ENCODE data around the gene BSX.

BSX gene

GRCh38 chr11:123011510-123011909, 29.9 kb upstream of the BSX start:
- TF ChIP-seq FOXP2 (optimal IDR thresholded peaks at IDR 0.05; ENCODE audit: borderline replicate concordance, extremely low read depth, extremely low read length, insufficient read depth): no peak
- no peak for TF ChIP-seq TAF1 (IDR thresholded peaks at IDR 0.05; ENCODE audit: borderline replicate concordance, insufficient read depth, low read length)
- TF ChIP-seq SIN3A (IDR thresholded peaks at IDR 0.05; ENCODE audit: borderline replicate concordance, insufficient read depth, low read length): no peak
- TF ChIP-seq POLR2AphosphoS5 (IDR thresholded peaks at IDR 0.05; ENCODE audit: low read depth, low read length): no peak
- no peak for TF ChIP-seq REST (IDR thresholded peaks at IDR 0.05; ENCODE audit: insufficient read depth in 1 of 2, low read depth in 2 of 2, low read length in 2 of 2)

- TF ChIP-seq FOXP2 (optimal IDR thresholded peaks at IDR 0.05; ENCODE audit: borderline replicate concordance, extremely low read depth, extremely low read length, insufficient read depth): no peak
- TF ChIP-seq SIN3A (IDR thresholded peaks at IDR 0.05; ENCODE audit: borderline replicate concordance, insufficient read depth, low read length): no peak
- no peak for TF ChIP-seq REST (IDR thresholded peaks at IDR 0.05; ENCODE audit: insufficient read depth in 1 of 2, low read depth in 2 of 2, low read length in 2 of 2)
- TF ChIP-seq POLR2AphosphoS5 (IDR thresholded peaks at IDR 0.05; ENCODE audit: low read depth, low read length): no peak
- TF ChIP-seq TAF1 (IDR thresholded peaks at IDR 0.05; ENCODE audit: borderline replicate concordance, insufficient read depth, low read length): no peak
These were observed 25.4 kb upstream of the BSX start for GRCh38 chr11:123006860-123007542.

GRCh38 chr11:123000721-123001120, 19.1 kb upstream of the BSX start:
- TF ChIP-seq SIN3A (IDR thresholded peaks at IDR 0.05; ENCODE audit: borderline replicate concordance, insufficient read depth, low read length) (no peak), REST (IDR thresholded peaks at IDR 0.05; ENCODE audit: insufficient read depth in 1 of 2, low read depth in 2 of 2, low read length in 2 of 2) (no peak), POLR2AphosphoS5 (IDR thresholded peaks at IDR 0.05; ENCODE audit: low read depth, low read length) (no peak), TAF1 (IDR thresholded peaks at IDR 0.05; ENCODE audit: borderline replicate concordance, insufficient read depth, low read length) (no peak), FOXP2 (optimal IDR thresholded peaks at IDR 0.05; ENCODE audit: borderline replicate concordance, extremely low read depth, extremely low read length, insufficient read depth) (no peak)

- TF ChIP-seq FOXP2 (optimal IDR thresholded peaks at IDR 0.05; ENCODE audit: borderline replicate concordance, extremely low read depth, extremely low read length, insufficient read depth) (no peak), REST (IDR thresholded peaks at IDR 0.05; ENCODE audit: insufficient read depth in 1 of 2, low read depth in 2 of 2, low read length in 2 of 2) (no peak), POLR2AphosphoS5 (IDR thresholded peaks at IDR 0.05; ENCODE audit: low read depth, low read length) (no peak), SIN3A (IDR thresholded peaks at IDR 0.05; ENCODE audit: borderline replicate concordance, insufficient read depth, low read length) (no peak), TAF1 (IDR thresholded peaks at IDR 0.05; ENCODE audit: borderline replicate concordance, insufficient read depth, low read length) (no peak)
These were observed 17.2 kb upstream of the BSX start for GRCh38 chr11:122998727-122999366.

All from PFSK-1 (cell line).